Measurements from ENCODE around the gene IQSEC3. TPM values are rescaled to one million over a fixed set of nuclear protein-coding genes. Genes with fewer than 3 reads are reported as not detected.

Gene IQSEC3
- total RNA-seq, 1 donor from 2014 or later: not detected

GRCh38 chr12:156945-157344 lies 90.4 kb downstream of the IQSEC3 start:
- Mint-ChIP-seq H3K4me1 (no peaks in the 10 kb centered on the region), H3K27ac (no peak overlapping the region), H3K27me3 (peaks cover 8% of the 10 kb centered on the region), H3K4me3 (no peak overlapping the region), H3K36me3 (ENCODE audit: low read depth) (no peaks in the 10 kb centered on the region), H3K9me3 (no peaks in the 10 kb centered on the region)
- no peak for TF ChIP-seq CTCF (IDR thresholded peaks at IDR 0.05)
- ChIA-PET CTCF (no interaction called here), POLR2A (no interaction called here)
- no peak for ATAC-seq (ENCODE audit: low read depth)
- intact Hi-C loops (cut with micrococcal nuclease): no loop called here
- no peak for DNase-seq

- intact Hi-C loops (cut with micrococcal nuclease): no loop called here
Measured at GRCh38 chr12:157644-158043, 91.1 kb downstream of the IQSEC3 start.

GRCh38 chr12:159156-159782 lies 92.7 kb downstream of the IQSEC3 start:
- intact Hi-C loops (cut with micrococcal nuclease): no loop called here
- no peak overlapping the region for H3K27ac Mint-ChIP-seq
- peaks cover 6% of the 10 kb centered on the region for H3K27me3 Mint-ChIP-seq
- no peak for TF ChIP-seq CTCF (IDR thresholded peaks at IDR 0.05)
- ATAC-seq (ENCODE audit: low read depth) (no peak), DNase-seq (no peak)
- H3K36me3 Mint-ChIP-seq (ENCODE audit: low read depth): no peaks in the 10 kb centered on the region
- ChIA-PET CTCF (no interaction called here), POLR2A (no interaction called here)
- no peaks in the 10 kb centered on the region for H3K4me1 Mint-ChIP-seq
- no peak overlapping the region for H3K4me3 Mint-ChIP-seq
- no peaks in the 10 kb centered on the region for H3K9me3 Mint-ChIP-seq

More at GRCh38 chr12:157644-158043, 91.1 kb downstream of the IQSEC3 start:
- POLR2A ChIA-PET: no interaction called here
- TF ChIP-seq CTCF (IDR thresholded peaks at IDR 0.05): no peak
- Mint-ChIP-seq H3K27ac (no peak overlapping the region), H3K9me3 (no peaks in the 10 kb centered on the region), H3K36me3 (ENCODE audit: low read depth) (no peaks in the 10 kb centered on the region), H3K27me3 (peaks cover 6% of the 10 kb centered on the region), H3K4me3 (no peak overlapping the region), H3K4me1 (no peaks in the 10 kb centered on the region)
- CTCF ChIA-PET: no interaction called here
- no peak for ATAC-seq (ENCODE audit: low read depth)
- no peak for DNase-seq

DNA sequence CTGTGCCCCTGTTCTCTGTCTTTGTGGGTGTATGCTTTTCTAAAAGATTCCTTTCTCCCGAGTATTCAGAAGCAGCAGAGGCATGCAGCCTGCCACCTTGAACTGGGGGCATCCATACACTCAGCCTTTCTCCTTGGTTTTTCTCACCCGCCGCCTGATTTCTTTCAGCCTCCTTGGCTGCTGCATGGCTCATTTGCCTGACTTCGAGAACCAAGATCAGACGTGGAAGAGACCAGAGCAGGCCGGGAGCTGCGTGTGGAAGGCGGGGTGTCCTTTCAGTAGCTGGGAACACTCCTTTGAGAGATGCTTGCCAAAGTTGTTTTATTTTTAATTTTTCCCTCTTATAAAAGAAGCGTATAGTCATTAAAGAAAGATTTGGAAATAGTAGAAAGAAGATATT lies 94.3 kb downstream of the IQSEC3 start:
- CTCF ChIA-PET: no interaction called here
- no peak overlapping the region for H3K4me3 Mint-ChIP-seq

GRCh38 chr12:161823-162222 lies 95.3 kb downstream of the IQSEC3 start:
- ChIA-PET CTCF (no interaction called here), POLR2A (no interaction called here)
- Mint-ChIP-seq H3K4me3 (no peak overlapping the region), H3K36me3 (ENCODE audit: low read depth) (no peaks in the 10 kb centered on the region), H3K4me1 (no peaks in the 10 kb centered on the region), H3K27me3 (no peaks in the 10 kb centered on the region), H3K27ac (no peak overlapping the region), H3K9me3 (no peaks in the 10 kb centered on the region)
- intact Hi-C loops (cut with micrococcal nuclease): no loop called here
- no peak for DNase-seq
- TF ChIP-seq CTCF (IDR thresholded peaks at IDR 0.05): no peak
- ATAC-seq (ENCODE audit: low read depth): no peak

More for the DNA sequence above, 94.3 kb downstream of the IQSEC3 start:
- no peak for DNase-seq
- H3K27me3 Mint-ChIP-seq: no peaks in the 10 kb centered on the region
- POLR2A ChIA-PET: no interaction called here
- H3K4me1 Mint-ChIP-seq: no peaks in the 10 kb centered on the region
- intact Hi-C loops (cut with micrococcal nuclease): no loop called here
- H3K27ac Mint-ChIP-seq: no peak overlapping the region
- no peak for ATAC-seq (ENCODE audit: low read depth)
- TF ChIP-seq CTCF (IDR thresholded peaks at IDR 0.05): no peak
- no peaks in the 10 kb centered on the region for H3K36me3 Mint-ChIP-seq (ENCODE audit: low read depth)
- no peaks in the 10 kb centered on the region for H3K9me3 Mint-ChIP-seq

Measured in activated B cell treated with CpG ODN at 0.5 μM for 24 hours (primary cell).